ENCODE measurements around the gene HERC3. TPM values are rescaled to one million over a fixed set of nuclear protein-coding genes. Genes with fewer than 3 reads are reported as not detected.

Gene HERC3
- total RNA-seq, 1 experiment from 2014 or later = 16.9 TPM

GRCh38 chr4:88575186-88575585 is 17.1 kb upstream of the HERC3 start:
- no peaks in the 10 kb centered on the region for H3K79me2 ChIP-seq (ENCODE audit: low read depth)
- no peak for DNase-seq
- H3K9me2 ChIP-seq (ENCODE audit: insufficient read depth) = no peaks in the 10 kb centered on the region
- no peaks in the 10 kb centered on the region for H4K20me1 ChIP-seq (ENCODE audit: insufficient read depth)
- no peak overlapping the region for H2AFZ ChIP-seq
- H3K4me1 ChIP-seq (replicated peaks; ENCODE audit: insufficient read depth) = no peaks in the 10 kb centered on the region
- no peak overlapping the region for H3K4me3 ChIP-seq
- POLR2A ChIA-PET (ENCODE audit: unreplicated experiment) = interaction anchor here (0.6 kb wide), 1 partner anchor 18 kb away, joined by 3 read pairs; no protein-coding TSS in a partner anchor
- CTCF ChIA-PET = no interaction called here
- H3K4me2 ChIP-seq = no peak overlapping the region
- intact Hi-C loops (cut with micrococcal nuclease; ENCODE audit: unreplicated experiment) = no loop called here
- no peaks in the 10 kb centered on the region for H3K27me3 ChIP-seq (ENCODE audit: insufficient read depth, low read depth)
- H3F3A ChIP-seq (ENCODE audit: insufficient read depth, low read depth) = no peaks in the 10 kb centered on the region
- BruUV-seq (replicated peaks) = no TSS peak
- H3K9me3 ChIP-seq (ENCODE audit: insufficient read depth, low read depth) = no peaks in the 10 kb centered on the region
- H3K27ac ChIP-seq = no peak overlapping the region
- no peak for TF ChIP-seq EZH2 (IDR thresholded peaks at IDR 0.05; ENCODE audit: low read depth)
- no peak for TF ChIP-seq CTCF (conservative IDR thresholded peaks at IDR 0.05)
- H3K36me3 ChIP-seq (ENCODE audit: low read depth) = no peaks in the 10 kb centered on the region

- no peak for DNase-seq
- H3F3A ChIP-seq (ENCODE audit: insufficient read depth, low read depth) = no peaks in the 10 kb centered on the region
- no peaks in the 10 kb centered on the region for H3K27me3 ChIP-seq (ENCODE audit: insufficient read depth, low read depth)
- H3K36me3 ChIP-seq (ENCODE audit: low read depth) = no peaks in the 10 kb centered on the region
- H3K4me3 ChIP-seq = no peak overlapping the region
- no peaks in the 10 kb centered on the region for H3K4me1 ChIP-seq (replicated peaks; ENCODE audit: insufficient read depth)
- no peak overlapping the region for H2AFZ ChIP-seq
- no peaks in the 10 kb centered on the region for H3K79me2 ChIP-seq (ENCODE audit: low read depth)
- intact Hi-C loops (cut with micrococcal nuclease; ENCODE audit: unreplicated experiment) = no loop called here
- TF ChIP-seq EZH2 (IDR thresholded peaks at IDR 0.05; ENCODE audit: low read depth) = no peak
- no peak for TF ChIP-seq CTCF (conservative IDR thresholded peaks at IDR 0.05)
- CTCF ChIA-PET = interaction anchor here (0.6 kb wide), 1 partner anchor 58 kb away, joined by 4 read pairs; no protein-coding TSS in a partner anchor
- no peak overlapping the region for H3K4me2 ChIP-seq
- H3K9me2 ChIP-seq (ENCODE audit: insufficient read depth) = no peaks in the 10 kb centered on the region
- H4K20me1 ChIP-seq (ENCODE audit: insufficient read depth) = no peaks in the 10 kb centered on the region
- H3K9me3 ChIP-seq (ENCODE audit: insufficient read depth, low read depth) = no peaks in the 10 kb centered on the region
- no peak overlapping the region for H3K27ac ChIP-seq
- POLR2A ChIA-PET (ENCODE audit: unreplicated experiment) = no interaction called here
- BruUV-seq (replicated peaks) = no TSS peak
Measured at GRCh38 chr4:88582493-88582892, 9.8 kb upstream of the HERC3 start.

GRCh38 chr4:88583631-88584470 is 8.4 kb upstream of the HERC3 start:
- Histone ChIP-seq H3K9me2 (ENCODE audit: insufficient read depth) (no peaks in the 10 kb centered on the region), H3K4me2 (no peak overlapping the region), H3F3A (ENCODE audit: insufficient read depth, low read depth) (no peaks in the 10 kb centered on the region), H3K4me3 (no peak overlapping the region), H3K36me3 (ENCODE audit: low read depth) (no peaks in the 10 kb centered on the region), H2AFZ (no peak overlapping the region), H3K79me2 (ENCODE audit: low read depth) (no peaks in the 10 kb centered on the region), H3K27ac (no peak overlapping the region), H4K20me1 (ENCODE audit: insufficient read depth) (no peaks in the 10 kb centered on the region), H3K4me1 (replicated peaks; ENCODE audit: insufficient read depth) (no peaks in the 10 kb centered on the region), H3K9me3 (ENCODE audit: insufficient read depth, low read depth) (no peaks in the 10 kb centered on the region), H3K27me3 (ENCODE audit: insufficient read depth, low read depth) (no peaks in the 10 kb centered on the region)
- CTCF ChIA-PET = no interaction called here
- no peak for DNase-seq
- POLR2A ChIA-PET (ENCODE audit: unreplicated experiment) = no interaction called here
- BruUV-seq (replicated peaks) = no TSS peak
- intact Hi-C loops (cut with micrococcal nuclease; ENCODE audit: unreplicated experiment) = no loop called here
- TF ChIP-seq CTCF (conservative IDR thresholded peaks at IDR 0.05) (no peak), EZH2 (IDR thresholded peaks at IDR 0.05; ENCODE audit: low read depth) (no peak)
